Retinal pigment epithelial cell (primary cell): Measurements from ENCODE around the gene INPP5E.

ENCODE experiments used
- DNase-seq: peaks from one replicate; pipeline ENCODE4 v3.0.0-alpha.2; 2010; ENCODE audit warnings: low read depth
- H3K4me3 ChIP-seq: 2 replicates; pipeline ENCODE4 v1.5.1; 2011; ENCODE audit warnings: mild to moderate bottlenecking, low read length, control low read depth, moderate library complexity
- CTCF ChIP-seq: conservative IDR thresholded peaks from 2 replicates; pipeline ENCODE4 v1.5.1; 2011; ENCODE audit warnings: low read depth, low read length, control low read depth, inconsistent platforms

Gene INPP5E

GRCh38 chr9:136381311-136381710 lies 58.3 kb downstream of the INPP5E start:
- no peak for DNase-seq
- TF ChIP-seq CTCF = no peak
- H3K4me3 ChIP-seq = no peak overlapping the region

- no peak overlapping the region for H3K4me3 ChIP-seq
- TF ChIP-seq CTCF = no peak
Measured at GRCh38 chr9:136380381-136380780, 59.3 kb downstream of the INPP5E start.

GRCh38 chr9:136379891-136380290 lies 59.8 kb downstream of the INPP5E start:
- DNase-seq = no peak
- no peak overlapping the region for H3K4me3 ChIP-seq
- no peak for TF ChIP-seq CTCF

More at GRCh38 chr9:136380381-136380780, 59.3 kb downstream of the INPP5E start:
- DNase-seq = no peak

GRCh38 chr9:136379401-136379800 lies 60.2 kb downstream of the INPP5E start:
- no peak overlapping the region for H3K4me3 ChIP-seq
- DNase-seq = no peak
- TF ChIP-seq CTCF = no peak

- no peak for DNase-seq
- TF ChIP-seq CTCF = no peak
- no peak overlapping the region for H3K4me3 ChIP-seq
Measured at GRCh38 chr9:136379003-136379287, 60.7 kb downstream of the INPP5E start.
